Measurements from ENCODE around the gene SLC9B1. TPM values are rescaled to one million over a fixed set of nuclear protein-coding genes. Genes with fewer than 3 reads are reported as not detected.
A peak's percentile ranks its signal among the peaks of the same experiment; 100 is the strongest.

SLC9B1 gene
- total and polyA plus RNA-seq, 2 donors (not counting 1 experiment from before 2014, with no cell fraction given): 1.1 to 2.0 TPM

- H4K20me1 ChIP-seq (ENCODE audit: control insufficient read depth, extremely low read depth, insufficient read depth, low read length): no peaks in the 10 kb centered on the region
- no peak overlapping the region for H3K4me3 ChIP-seq (replicated peaks in 1 of 4; ENCODE audit: control extremely low read depth in 1 of 4, insufficient read depth in 1 of 4, low read depth in 3 of 4, low read length in 4 of 4)
- H3K27ac ChIP-seq (ENCODE audit: insufficient read depth, low read length): no peak overlapping the region
- no peak overlapping the region for H3K4me2 ChIP-seq (ENCODE audit: extremely low read depth, insufficient read depth, low read length)
- no peak for TF ChIP-seq EZH2 (IDR thresholded peaks at IDR 0.05; ENCODE audit: low read length, missing control alignments)
- TF ChIP-seq, protein P1, sequence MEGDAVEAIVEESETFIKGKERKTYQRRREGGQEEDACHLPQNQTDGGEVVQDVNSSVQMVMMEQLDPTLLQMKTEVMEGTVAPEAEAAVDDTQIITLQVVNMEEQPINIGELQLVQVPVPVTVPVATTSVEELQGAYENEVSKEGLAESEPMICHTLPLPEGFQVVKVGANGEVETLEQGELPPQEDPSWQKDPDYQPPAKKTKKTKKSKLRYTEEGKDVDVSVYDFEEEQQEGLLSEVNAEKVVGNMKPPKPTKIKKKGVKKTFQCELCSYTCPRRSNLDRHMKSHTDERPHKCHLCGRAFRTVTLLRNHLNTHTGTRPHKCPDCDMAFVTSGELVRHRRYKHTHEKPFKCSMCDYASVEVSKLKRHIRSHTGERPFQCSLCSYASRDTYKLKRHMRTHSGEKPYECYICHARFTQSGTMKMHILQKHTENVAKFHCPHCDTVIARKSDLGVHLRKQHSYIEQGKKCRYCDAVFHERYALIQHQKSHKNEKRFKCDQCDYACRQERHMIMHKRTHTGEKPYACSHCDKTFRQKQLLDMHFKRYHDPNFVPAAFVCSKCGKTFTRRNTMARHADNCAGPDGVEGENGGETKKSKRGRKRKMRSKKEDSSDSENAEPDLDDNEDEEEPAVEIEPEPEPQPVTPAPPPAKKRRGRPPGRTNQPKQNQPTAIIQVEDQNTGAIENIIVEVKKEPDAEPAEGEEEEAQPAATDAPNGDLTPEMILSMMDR (conservative IDR thresholded peaks at IDR 0.05 in 1 of 2, IDR thresholded peaks at IDR 0.05 in 1 of 2; ENCODE audit: low read depth in 1 of 2, low read length in 2 of 2): no peak
- H2AFZ ChIP-seq (ENCODE audit: low read length): no peak overlapping the region
- no peaks in the 10 kb centered on the region for H3K4me1 ChIP-seq (ENCODE audit: control insufficient read depth, extremely low read depth, insufficient read depth, low read length)
- H3K36me3 ChIP-seq (ENCODE audit: control insufficient read depth, insufficient read depth, low read length): no peaks in the 10 kb centered on the region
- H3K79me2 ChIP-seq (ENCODE audit: control insufficient read depth, insufficient read depth, low read length): no peaks in the 10 kb centered on the region
- H3K9ac ChIP-seq (ENCODE audit: insufficient read depth, low read length): no peak overlapping the region
- no peaks in the 10 kb centered on the region for H3K9me3 ChIP-seq (ENCODE audit: control insufficient read depth, insufficient read depth, low read depth, low read length)
- no peaks in the 10 kb centered on the region for H3K27me3 ChIP-seq (ENCODE audit: control insufficient read depth, insufficient read depth, low read length)
- no peak for DNase-seq (ENCODE audit: low read depth in 2 of 2)
Measured at GRCh38 chr4:103036169-103036568, 16.7 kb upstream of the SLC9B1 start.

DNA sequence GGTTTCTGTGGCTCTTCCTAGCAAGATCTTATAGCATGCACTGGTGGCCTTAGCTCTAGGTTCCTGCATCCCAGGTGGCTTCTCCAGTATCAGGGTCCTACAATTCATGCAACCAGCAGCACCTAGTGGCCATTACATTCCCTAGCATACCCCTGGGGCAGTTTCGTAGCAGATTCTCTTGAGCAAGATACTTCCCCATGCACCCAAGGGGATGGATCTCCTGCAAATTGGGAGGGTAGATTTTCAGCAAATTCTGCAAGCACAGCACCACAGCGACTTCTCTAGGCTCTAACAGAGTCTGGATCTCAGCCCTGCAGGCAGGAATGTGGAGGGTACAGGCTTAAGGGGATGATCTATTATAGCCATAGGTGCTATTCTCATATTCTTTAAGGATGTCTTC is 13.1 kb upstream of the SLC9B1 start:
- Histone ChIP-seq H3K79me2 (ENCODE audit: control insufficient read depth, insufficient read depth, low read length) (no peaks in the 10 kb centered on the region), H2AFZ (ENCODE audit: low read length) (no peak overlapping the region), H3K9me3 (ENCODE audit: control insufficient read depth, insufficient read depth, low read depth, low read length) (no peaks in the 10 kb centered on the region), H3K4me3 (replicated peaks in 1 of 4; ENCODE audit: control extremely low read depth in 1 of 4, insufficient read depth in 1 of 4, low read depth in 3 of 4, low read length in 4 of 4) (no peak overlapping the region), H4K20me1 (ENCODE audit: control insufficient read depth, extremely low read depth, insufficient read depth, low read length) (no peaks in the 10 kb centered on the region), H3K9ac (ENCODE audit: insufficient read depth, low read length) (no peak overlapping the region), H3K4me2 (ENCODE audit: extremely low read depth, insufficient read depth, low read length) (no peak overlapping the region), H3K27me3 (ENCODE audit: control insufficient read depth, insufficient read depth, low read length) (no peaks in the 10 kb centered on the region), H3K27ac (ENCODE audit: insufficient read depth, low read length) (no peak overlapping the region), H3K36me3 (ENCODE audit: control insufficient read depth, insufficient read depth, low read length) (no peaks in the 10 kb centered on the region), H3K4me1 (ENCODE audit: control insufficient read depth, extremely low read depth, insufficient read depth, low read length) (no peaks in the 10 kb centered on the region)
- TF ChIP-seq, protein P1 (conservative IDR thresholded peaks at IDR 0.05 in 1 of 2, IDR thresholded peaks at IDR 0.05 in 1 of 2; ENCODE audit: low read depth in 1 of 2, low read length in 2 of 2): peak; percentile 47 to 56
- no peak for TF ChIP-seq EZH2 (IDR thresholded peaks at IDR 0.05; ENCODE audit: low read length, missing control alignments)
- DNase-seq (ENCODE audit: low read depth in 2 of 2): peak; percentile 13 to 22

DNA sequence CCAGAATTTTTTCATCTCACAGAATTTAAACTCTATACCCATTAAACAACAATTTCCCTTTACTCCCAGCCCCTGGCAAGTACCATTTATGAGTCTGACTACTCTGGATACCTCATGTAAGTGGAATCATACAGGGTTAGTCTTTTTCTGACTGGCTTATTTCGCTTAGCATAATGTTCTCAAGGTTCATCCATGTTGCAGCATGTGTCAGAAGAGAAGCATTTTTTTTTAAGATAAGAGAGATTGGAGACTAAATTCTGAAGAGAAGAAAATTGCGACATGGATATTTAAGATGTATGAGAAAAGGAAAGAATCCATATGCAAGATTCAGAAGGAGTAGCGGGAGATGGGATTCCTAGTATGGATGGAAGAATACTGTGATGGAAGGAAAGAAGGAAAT is 11.3 kb upstream of the SLC9B1 start:
- Histone ChIP-seq H2AFZ (ENCODE audit: low read length) (no peak overlapping the region), H3K27me3 (ENCODE audit: control insufficient read depth, insufficient read depth, low read length) (no peaks in the 10 kb centered on the region), H3K4me2 (ENCODE audit: extremely low read depth, insufficient read depth, low read length) (no peak overlapping the region), H3K36me3 (ENCODE audit: control insufficient read depth, insufficient read depth, low read length) (no peaks in the 10 kb centered on the region), H3K9me3 (ENCODE audit: control insufficient read depth, insufficient read depth, low read depth, low read length) (no peaks in the 10 kb centered on the region), H4K20me1 (ENCODE audit: control insufficient read depth, extremely low read depth, insufficient read depth, low read length) (no peaks in the 10 kb centered on the region), H3K9ac (ENCODE audit: insufficient read depth, low read length) (no peak overlapping the region), H3K4me1 (ENCODE audit: control insufficient read depth, extremely low read depth, insufficient read depth, low read length) (no peaks in the 10 kb centered on the region), H3K4me3 (replicated peaks in 1 of 4; ENCODE audit: control extremely low read depth in 1 of 4, insufficient read depth in 1 of 4, low read depth in 3 of 4, low read length in 4 of 4) (no peak overlapping the region), H3K27ac (ENCODE audit: insufficient read depth, low read length) (no peak overlapping the region), H3K79me2 (ENCODE audit: control insufficient read depth, insufficient read depth, low read length) (no peaks in the 10 kb centered on the region)
- no peak for DNase-seq (ENCODE audit: low read depth in 2 of 2)
- TF ChIP-seq, protein P1 (conservative IDR thresholded peaks at IDR 0.05 in 1 of 2, IDR thresholded peaks at IDR 0.05 in 1 of 2; ENCODE audit: low read depth in 1 of 2, low read length in 2 of 2): no peak
- no peak for TF ChIP-seq EZH2 (IDR thresholded peaks at IDR 0.05; ENCODE audit: low read length, missing control alignments)

All from fibroblast of lung (primary cell).